ENCODE data around the gene COL4A2. TPM values are rescaled to one million over a fixed set of nuclear protein-coding genes. Genes with fewer than 3 reads are reported as not detected.
A peak's percentile ranks its signal among the peaks of the same experiment; 100 is the strongest.

The COL4A2 gene
- total and polyA plus RNA-seq, 4 donors = 8.0 to 45.2 (median 40.3) TPM

DNA sequence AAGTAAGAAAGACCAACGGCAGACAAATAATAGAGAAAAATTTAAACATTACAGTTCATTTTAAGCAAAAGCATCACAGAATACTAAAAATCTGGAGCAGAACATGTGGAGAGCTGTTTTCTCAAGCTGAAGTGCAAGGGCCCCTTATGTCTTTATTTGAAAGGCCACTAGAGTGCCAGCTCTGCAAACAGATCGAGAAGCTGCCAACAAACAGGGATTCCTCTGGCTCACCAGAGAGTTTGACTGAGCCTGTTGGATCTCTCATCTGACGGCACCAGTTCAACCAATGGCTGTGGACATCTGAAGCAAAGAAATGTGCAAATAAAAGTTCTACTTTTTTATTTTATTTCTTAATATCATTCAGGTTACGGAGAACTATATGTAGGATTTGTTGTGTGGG lies 119.7 kb downstream of the COL4A2 start (continued):
- TF ChIP-seq, protein P1, sequence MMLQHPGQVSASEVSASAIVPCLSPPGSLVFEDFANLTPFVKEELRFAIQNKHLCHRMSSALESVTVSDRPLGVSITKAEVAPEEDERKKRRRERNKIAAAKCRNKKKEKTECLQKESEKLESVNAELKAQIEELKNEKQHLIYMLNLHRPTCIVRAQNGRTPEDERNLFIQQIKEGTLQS (IDR thresholded peaks at IDR 0.05) = no peak

DNA sequence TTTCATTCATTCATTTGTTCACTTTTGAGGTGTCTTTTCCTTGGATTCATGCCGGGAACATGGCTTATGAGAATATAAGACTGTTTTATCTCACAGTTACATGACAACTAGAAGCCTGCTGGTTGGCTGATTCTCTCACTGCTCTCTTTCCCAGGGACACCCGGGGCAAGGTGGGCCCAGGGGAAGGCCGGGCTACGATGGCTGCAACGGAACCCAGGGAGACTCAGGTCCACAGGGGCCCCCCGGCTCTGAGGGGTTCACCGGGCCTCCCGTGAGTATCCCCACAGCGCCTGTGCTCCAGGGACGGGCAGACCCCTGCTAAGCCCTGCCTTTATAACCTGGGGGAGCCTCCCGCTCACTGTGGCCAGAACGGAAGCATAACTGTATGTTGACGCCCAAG lies 121.2 kb downstream of the COL4A2 start:
- H3K4me3 ChIP-seq (ENCODE audit: low read depth in 1 of 3, low read length in 3 of 3) = no peak overlapping the region
- WGBS = 94% methylated on average over 13 of the region's 13 CpGs
- H3K9ac ChIP-seq (ENCODE audit: low read depth in 1 of 2, low read length in 2 of 2) = no peak overlapping the region
- no peaks in the 10 kb centered on the region for H3K9me3 ChIP-seq (ENCODE audit: control insufficient read depth in 4 of 4, low read length in 3 of 4)
- H3K36me3 ChIP-seq (ENCODE audit: control insufficient read depth in 4 of 4, insufficient read depth in 3 of 4, low read depth in 1 of 4, low read length in 3 of 4) = peaks cover 0 to 3% (median 0%) of the 10 kb centered on the region in 4 donors
- no peak for TF ChIP-seq FOXA2 (IDR thresholded peaks at IDR 0.05)
- no peaks in the 10 kb centered on the region for H3K27me3 ChIP-seq (ENCODE audit: control insufficient read depth in 4 of 4, insufficient read depth in 4 of 4, low read length in 3 of 4)
- H3K27ac ChIP-seq (ENCODE audit: low read depth in 1 of 2, low read length in 2 of 2) = no peak overlapping the region
- H3K4me1 ChIP-seq (ENCODE audit: control insufficient read depth in 4 of 4, insufficient read depth in 4 of 4, low read length in 3 of 4) = peaks cover 0 to 2% (median 0%) of the 10 kb centered on the region in 4 donors
- no peak for DNase-seq (ENCODE audit: low spot score)

DNA sequence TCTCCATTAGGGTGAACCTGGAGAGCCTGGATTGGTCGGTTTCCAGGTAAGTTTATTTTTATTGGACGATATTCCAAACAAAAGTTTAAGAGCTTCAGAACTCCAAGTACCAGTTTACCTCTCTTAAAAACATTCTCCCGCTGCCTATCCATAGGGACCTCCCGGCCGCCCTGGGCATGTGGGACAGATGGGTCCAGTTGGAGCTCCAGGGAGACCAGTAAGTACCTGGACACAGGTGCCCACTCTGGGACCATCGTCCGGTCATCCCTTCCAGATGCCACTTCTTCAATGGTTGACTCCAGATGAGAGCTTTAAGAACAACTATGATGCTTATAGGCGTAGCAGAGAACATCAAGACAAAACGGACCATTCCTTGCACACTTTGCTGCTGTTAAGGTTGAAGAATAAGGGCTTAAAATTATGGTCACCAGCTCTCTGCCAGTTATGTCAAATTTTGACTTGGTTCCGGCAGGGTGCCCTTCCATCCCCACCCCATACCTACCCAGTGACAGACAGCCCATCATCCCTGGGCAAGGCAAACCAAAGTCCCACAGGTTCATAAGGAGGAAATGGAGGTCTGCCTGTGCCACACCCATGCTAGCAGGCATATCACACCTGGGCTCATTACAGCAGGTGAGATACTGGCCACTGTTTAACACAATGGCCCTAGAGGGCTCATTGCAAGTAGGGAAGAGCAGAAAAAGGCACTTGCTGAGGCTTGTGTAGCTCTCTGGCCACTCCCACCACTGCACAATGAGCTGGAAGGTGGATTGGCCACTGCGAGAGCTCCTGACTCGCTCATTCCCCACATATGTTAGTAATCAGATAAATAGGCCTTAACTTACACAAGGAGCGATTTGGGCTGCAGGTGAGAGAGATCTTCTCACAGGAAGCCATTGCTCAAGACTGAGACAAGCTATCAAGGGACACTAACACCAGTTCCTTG lies 123.6 kb downstream of the COL4A2 start:
- Histone ChIP-seq H3K27ac (ENCODE audit: low read depth in 1 of 2, low read length in 2 of 2) (no peak overlapping the region), H3K27me3 (ENCODE audit: control insufficient read depth in 4 of 4, insufficient read depth in 4 of 4, low read length in 3 of 4) (no peaks in the 10 kb centered on the region), H3K36me3 (ENCODE audit: control insufficient read depth in 4 of 4, insufficient read depth in 3 of 4, low read depth in 1 of 4, low read length in 3 of 4) (peaks cover 0 to 3% (median 0%) of the 10 kb centered on the region in 4 donors), H3K9me3 (ENCODE audit: control insufficient read depth in 4 of 4, low read length in 3 of 4) (no peaks in the 10 kb centered on the region), H3K4me1 (ENCODE audit: control insufficient read depth in 4 of 4, insufficient read depth in 4 of 4, low read length in 3 of 4) (peaks cover 0 to 2% (median 0%) of the 10 kb centered on the region in 4 donors), H3K4me3 (ENCODE audit: low read depth in 1 of 3, low read length in 3 of 3) (no peak overlapping the region), H3K9ac (ENCODE audit: low read depth in 1 of 2, low read length in 2 of 2) (no peak overlapping the region)
- TF ChIP-seq NR2F2 (IDR thresholded peaks at IDR 0.05) (no peak), GABPA (IDR thresholded peaks at IDR 0.05 in 1 of 2, conservative IDR thresholded peaks at IDR 0.05 in 1 of 2) (no peak), SP1 (IDR thresholded peaks at IDR 0.05) (no peak)
- 92% methylated on average over 13 of the region's 13 CpGs for whole genome bisulfite sequencing
- DNase-seq (ENCODE audit: low spot score) = no peak

DNA sequence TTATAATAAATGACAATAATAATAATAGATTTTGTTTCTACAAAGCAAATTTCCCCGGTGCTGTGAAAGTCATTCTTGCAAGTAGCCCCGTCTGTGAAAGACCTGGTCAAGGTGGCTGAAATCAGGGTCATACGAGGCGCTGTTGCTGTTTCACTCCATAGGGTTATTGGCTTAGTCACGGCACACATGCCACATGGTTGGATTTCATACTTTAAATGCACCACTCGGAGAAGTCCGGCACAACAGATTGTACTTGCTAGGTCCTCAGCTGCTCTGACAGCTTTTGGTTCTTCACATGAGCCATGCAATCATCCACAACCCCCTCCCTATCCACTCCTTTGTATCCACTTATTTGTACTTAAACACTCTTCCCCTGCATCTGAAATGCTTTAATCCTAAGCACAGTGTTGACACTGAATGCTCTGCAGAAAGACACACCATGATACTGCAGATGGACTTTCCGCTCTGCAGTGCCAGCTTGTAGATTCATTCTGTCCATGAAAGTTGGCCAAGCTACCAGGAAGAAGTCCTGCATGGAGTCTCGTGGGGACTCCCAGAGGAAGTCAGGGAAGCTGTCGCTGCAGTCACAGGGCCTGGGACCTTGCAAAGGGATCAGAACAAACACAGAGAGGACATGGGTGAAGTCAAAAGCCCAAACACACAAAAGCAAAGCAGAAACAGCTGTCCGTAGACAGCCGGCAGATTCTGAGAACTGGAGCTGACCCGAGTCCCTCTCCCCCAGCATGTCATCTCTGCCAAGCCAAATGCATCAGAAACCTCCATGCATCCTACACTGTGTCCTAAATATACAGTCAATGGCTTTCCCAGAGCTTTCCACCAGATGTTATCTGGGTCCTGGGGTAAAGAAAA lies 124.6 kb downstream of the COL4A2 start:
- H3K36me3 ChIP-seq (ENCODE audit: control insufficient read depth in 4 of 4, insufficient read depth in 3 of 4, low read depth in 1 of 4, low read length in 3 of 4) = peaks cover 0 to 3% (median 0%) of the 10 kb centered on the region in 4 donors
- no peak overlapping the region for H3K27ac ChIP-seq (ENCODE audit: low read depth in 1 of 2, low read length in 2 of 2)
- H3K27me3 ChIP-seq (ENCODE audit: control insufficient read depth in 4 of 4, insufficient read depth in 4 of 4, low read length in 3 of 4) = no peaks in the 10 kb centered on the region
- TF ChIP-seq EGR1 (IDR thresholded peaks at IDR 0.05; ENCODE audit: low read depth in 2 of 2) (no peak), NR2F2 (IDR thresholded peaks at IDR 0.05) (peak; percentile 26), RAD21 (IDR thresholded peaks at IDR 0.05) (peak in 1 of 2 donors; percentile 9)
- DNase-seq (ENCODE audit: low spot score) = no peak
- WGBS = 83% methylated on average over 13 of the region's 13 CpGs
- no peaks in the 10 kb centered on the region for H3K9me3 ChIP-seq (ENCODE audit: control insufficient read depth in 4 of 4, low read length in 3 of 4)
- H3K4me3 ChIP-seq (ENCODE audit: low read depth in 1 of 3, low read length in 3 of 3) = no peak overlapping the region
- no peak overlapping the region for H3K9ac ChIP-seq (ENCODE audit: low read depth in 1 of 2, low read length in 2 of 2)
- peaks cover 0 to 2% (median 0%) of the 10 kb centered on the region in 4 donors for H3K4me1 ChIP-seq (ENCODE audit: control insufficient read depth in 4 of 4, insufficient read depth in 4 of 4, low read length in 3 of 4)

DNA sequence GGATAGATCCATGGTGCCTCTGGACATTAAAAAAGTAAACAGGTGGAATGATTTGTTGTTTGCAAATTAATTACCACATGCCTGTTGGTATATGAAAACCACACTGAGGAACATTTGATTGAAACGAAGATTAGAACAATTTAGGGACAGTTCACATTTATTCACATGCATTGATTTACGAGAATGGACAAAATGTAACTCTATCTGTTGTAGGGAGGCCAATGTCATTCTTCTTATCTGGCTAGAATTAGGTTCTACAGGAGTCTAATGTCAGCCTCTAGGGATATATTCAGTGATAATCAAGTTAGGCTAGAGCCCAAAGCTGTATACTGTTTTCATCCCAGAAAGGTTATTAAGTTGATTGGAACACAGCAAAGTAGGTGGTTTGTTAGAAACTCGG lies 125.4 kb downstream of the COL4A2 start:
- DNase-seq (ENCODE audit: low spot score) = no peak
- Histone ChIP-seq H3K9ac (ENCODE audit: low read depth in 1 of 2, low read length in 2 of 2) (no peak overlapping the region), H3K27me3 (ENCODE audit: control insufficient read depth in 4 of 4, insufficient read depth in 4 of 4, low read length in 3 of 4) (no peaks in the 10 kb centered on the region), H3K27ac (ENCODE audit: low read depth in 1 of 2, low read length in 2 of 2) (no peak overlapping the region), H3K4me1 (ENCODE audit: control insufficient read depth in 4 of 4, insufficient read depth in 4 of 4, low read length in 3 of 4) (peaks cover 0 to under 1% (median 0%) of the 10 kb centered on the region in 4 donors), H3K36me3 (ENCODE audit: control insufficient read depth in 4 of 4, insufficient read depth in 3 of 4, low read depth in 1 of 4, low read length in 3 of 4) (peaks cover 0 to 3% (median 0%) of the 10 kb centered on the region in 4 donors), H3K4me3 (ENCODE audit: low read depth in 1 of 3, low read length in 3 of 3) (no peak overlapping the region), H3K9me3 (ENCODE audit: control insufficient read depth in 4 of 4, low read length in 3 of 4) (no peaks in the 10 kb centered on the region)
- 79% methylated on average over 3 of the region's 3 CpGs for WGBS
- TF ChIP-seq FOXA1 (IDR thresholded peaks at IDR 0.05) (no peak), TAF1 (conservative IDR thresholded peaks at IDR 0.05) (no peak), RAD21 (IDR thresholded peaks at IDR 0.05) (no peak), RXRA (IDR thresholded peaks at IDR 0.05) (no peak), HNF4G (IDR thresholded peaks at IDR 0.05) (no peak), GABPA (IDR thresholded peaks at IDR 0.05 in 1 of 2, conservative IDR thresholded peaks at IDR 0.05 in 1 of 2) (no peak), EGR1 (IDR thresholded peaks at IDR 0.05; ENCODE audit: low read depth in 2 of 2) (no peak), HNF4A (conservative IDR thresholded peaks at IDR 0.05) (no peak), FOXA2 (IDR thresholded peaks at IDR 0.05) (no peak), NR2F2 (IDR thresholded peaks at IDR 0.05) (no peak)
- TF ChIP-seq, protein P1 (IDR thresholded peaks at IDR 0.05) = no peak
- TF ChIP-seq, protein P2, sequence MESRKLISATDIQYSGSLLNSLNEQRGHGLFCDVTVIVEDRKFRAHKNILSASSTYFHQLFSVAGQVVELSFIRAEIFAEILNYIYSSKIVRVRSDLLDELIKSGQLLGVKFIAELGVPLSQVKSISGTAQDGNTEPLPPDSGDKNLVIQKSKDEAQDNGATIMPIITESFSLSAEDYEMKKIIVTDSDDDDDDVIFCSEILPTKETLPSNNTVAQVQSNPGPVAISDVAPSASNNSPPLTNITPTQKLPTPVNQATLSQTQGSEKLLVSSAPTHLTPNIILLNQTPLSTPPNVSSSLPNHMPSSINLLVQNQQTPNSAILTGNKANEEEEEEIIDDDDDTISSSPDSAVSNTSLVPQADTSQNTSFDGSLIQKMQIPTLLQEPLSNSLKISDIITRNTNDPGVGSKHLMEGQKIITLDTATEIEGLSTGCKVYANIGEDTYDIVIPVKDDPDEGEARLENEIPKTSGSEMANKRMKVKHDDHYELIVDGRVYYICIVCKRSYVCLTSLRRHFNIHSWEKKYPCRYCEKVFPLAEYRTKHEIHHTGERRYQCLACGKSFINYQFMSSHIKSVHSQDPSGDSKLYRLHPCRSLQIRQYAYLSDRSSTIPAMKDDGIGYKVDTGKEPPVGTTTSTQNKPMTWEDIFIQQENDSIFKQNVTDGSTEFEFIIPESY (IDR thresholded peaks at IDR 0.05) = no peak

Data from liver (tissue), 9 donors.